ENCODE results near the gene TLL2. TPM values are rescaled to one million over a fixed set of nuclear protein-coding genes. Genes with fewer than 3 reads are reported as not detected.

TLL2 gene
- total RNA-seq, 1 donor from 2014 or later: 0.25 TPM

GRCh38 chr10:96387161-96387560 lies 126.6 kb downstream of the TLL2 start:
- no peak overlapping the region for H3K27ac ChIP-seq
- H3K27me3 ChIP-seq: no peaks in the 10 kb centered on the region
- no peaks in the 10 kb centered on the region for H3K4me1 ChIP-seq
- TF ChIP-seq POLR2AphosphoS5 (IDR thresholded peaks at IDR 0.05; ENCODE audit: insufficient read depth in 1 of 2, low read depth in 1 of 2) (no peak), POLR2A (IDR thresholded peaks at IDR 0.05) (no peak), CTCF (IDR thresholded peaks at IDR 0.05) (no peak)
- no peak for DNase-seq (ENCODE audit: extremely low spot score in 2 of 2)
- no peaks in the 10 kb centered on the region for H3K36me3 ChIP-seq
- H3K4me3 ChIP-seq: no peak overlapping the region
- intact Hi-C loops (cut with DNase I): no loop called here
- no peaks in the 10 kb centered on the region for H3K9me3 ChIP-seq

DNA sequence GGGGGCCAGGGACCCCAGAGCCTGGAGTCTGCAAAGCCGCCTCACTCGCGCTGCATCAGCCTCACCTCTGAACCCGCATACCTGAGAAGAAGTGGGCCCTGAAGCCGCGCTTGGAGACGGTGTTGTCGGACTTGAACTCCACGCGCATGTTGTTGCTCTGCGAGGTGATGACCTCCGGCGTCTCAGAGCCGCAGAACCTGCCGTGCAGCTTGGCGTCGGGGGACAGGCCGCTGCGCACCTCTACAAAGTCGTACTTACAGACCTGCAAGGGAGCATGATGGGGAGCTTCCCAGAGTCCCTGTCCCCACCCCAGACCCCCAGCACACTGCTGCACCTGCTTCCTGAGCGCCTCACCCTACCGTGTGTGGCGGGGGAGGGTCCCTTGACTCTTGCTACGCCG lies 129.2 kb downstream of the TLL2 start:
- H3K4me3 ChIP-seq: no peak overlapping the region
- intact Hi-C loops (cut with DNase I): no loop called here
- H3K27me3 ChIP-seq: no peaks in the 10 kb centered on the region
- H3K9me3 ChIP-seq: no peaks in the 10 kb centered on the region
- H3K27ac ChIP-seq: no peak overlapping the region
- H3K36me3 ChIP-seq: no peaks in the 10 kb centered on the region
- TF ChIP-seq CTCF (IDR thresholded peaks at IDR 0.05): no peak
- TF ChIP-seq POLR2A (IDR thresholded peaks at IDR 0.05): no peak
- TF ChIP-seq POLR2AphosphoS5 (IDR thresholded peaks at IDR 0.05; ENCODE audit: insufficient read depth in 1 of 2, low read depth in 1 of 2): no peak
- no peaks in the 10 kb centered on the region for H3K4me1 ChIP-seq
- no peak for DNase-seq (ENCODE audit: extremely low spot score in 2 of 2)

- Histone ChIP-seq H3K27ac (no peak overlapping the region), H3K4me3 (no peak overlapping the region), H3K27me3 (no peaks in the 10 kb centered on the region), H3K36me3 (no peaks in the 10 kb centered on the region), H3K9me3 (no peaks in the 10 kb centered on the region), H3K4me1 (peaks cover 9% of the 10 kb centered on the region)
- intact Hi-C loops (cut with DNase I): no loop called here
- TF ChIP-seq POLR2AphosphoS5 (IDR thresholded peaks at IDR 0.05; ENCODE audit: insufficient read depth in 1 of 2, low read depth in 1 of 2): no peak
- no peak for TF ChIP-seq POLR2A (IDR thresholded peaks at IDR 0.05)
- no peak for TF ChIP-seq CTCF (IDR thresholded peaks at IDR 0.05)
- DNase-seq (ENCODE audit: extremely low spot score in 2 of 2): no peak
Observed at GRCh38 chr10:96380821-96381220, 132.9 kb downstream of the TLL2 start.

- Histone ChIP-seq H3K4me1 (peaks cover 18% of the 10 kb centered on the region), H3K9me3 (no peaks in the 10 kb centered on the region), H3K27me3 (no peaks in the 10 kb centered on the region), H3K27ac (no peak overlapping the region), H3K36me3 (no peaks in the 10 kb centered on the region), H3K4me3 (no peak overlapping the region)
- TF ChIP-seq POLR2AphosphoS5 (IDR thresholded peaks at IDR 0.05; ENCODE audit: insufficient read depth in 1 of 2, low read depth in 1 of 2): no peak
- TF ChIP-seq POLR2A (IDR thresholded peaks at IDR 0.05): no peak
- no peak for TF ChIP-seq CTCF (IDR thresholded peaks at IDR 0.05)
- no peak for DNase-seq (ENCODE audit: extremely low spot score in 2 of 2)
- intact Hi-C loops (cut with DNase I): loop anchor here (2.0 kb wide), 1 partner anchor 37 kb away; no protein-coding TSS in a partner anchor
Observed at GRCh38 chr10:96379758-96380157, 134.0 kb downstream of the TLL2 start.

DNA sequence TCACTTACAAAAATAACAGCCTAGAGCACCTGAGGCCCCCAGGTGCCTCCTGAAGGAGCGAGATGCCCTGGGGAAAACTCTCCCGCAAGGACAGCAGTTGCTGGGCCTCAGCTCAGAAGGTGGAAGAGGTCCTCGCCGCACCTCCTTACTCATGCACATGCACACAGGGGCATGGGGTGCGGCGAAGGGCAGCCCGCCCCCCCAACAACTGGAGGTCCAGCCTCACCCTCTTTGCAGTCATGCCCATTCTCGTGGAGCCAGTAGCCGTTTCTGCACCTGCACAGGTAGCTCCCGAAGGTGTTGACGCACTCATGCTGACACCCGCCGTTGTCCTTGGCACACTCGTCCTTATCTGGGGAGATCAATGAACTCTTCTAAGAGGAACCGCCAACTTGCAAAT lies 135.0 kb downstream of the TLL2 start:
- intact Hi-C loops (cut with DNase I): loop anchor here (2.0 kb wide), 1 partner anchor 36 kb away; no protein-coding TSS in a partner anchor
- Histone ChIP-seq H3K36me3 (no peaks in the 10 kb centered on the region), H3K27me3 (no peaks in the 10 kb centered on the region), H3K4me1 (peaks cover 21% of the 10 kb centered on the region), H3K27ac (no peak overlapping the region), H3K9me3 (no peaks in the 10 kb centered on the region), H3K4me3 (no peak overlapping the region)
- TF ChIP-seq CTCF (IDR thresholded peaks at IDR 0.05): no peak
- TF ChIP-seq POLR2AphosphoS5 (IDR thresholded peaks at IDR 0.05; ENCODE audit: insufficient read depth in 1 of 2, low read depth in 1 of 2): no peak
- no peak for TF ChIP-seq POLR2A (IDR thresholded peaks at IDR 0.05)
- no peak for DNase-seq (ENCODE audit: extremely low spot score in 2 of 2)
